Endodermal cell (in vitro differentiated cells): ENCODE results near the gene OGA. TPM values are rescaled to one million over a fixed set of nuclear protein-coding genes. Genes with fewer than 3 reads are reported as not detected.

Experiments
- DNase-seq: peaks from one replicate; pipeline ENCODE4 v3.0.0-alpha.2; 2017
- H3K27ac ChIP-seq: 2 replicates; pipeline ENCODE4 v1.5.1; 2013; ENCODE audit warnings: mild to moderate bottlenecking, low read depth, low read length, moderate library complexity
- H3K27me3 ChIP-seq: 2 replicates; pipeline ENCODE4 v1.6.1; 2013; ENCODE audit warnings: mild to moderate bottlenecking, low read length, moderate library complexity; ENCODE audit not compliant: insufficient read depth, control insufficient read depth, poor library complexity, severe bottlenecking
- H3K36me3 ChIP-seq: 2 replicates; pipeline ENCODE4 v1.7.0; 2013; ENCODE audit warnings: mild to moderate bottlenecking, low read length, moderate library complexity; ENCODE audit not compliant: control insufficient read depth, insufficient read depth
- H3K4me1 ChIP-seq: one replicate; pipeline ENCODE4 v1.7.0; 2013; ENCODE audit warnings: low read length; ENCODE audit not compliant: control insufficient read depth, insufficient read depth
- H3K4me3 ChIP-seq: 2 replicates; pipeline ENCODE4 v1.5.1; 2013; ENCODE audit warnings: mild to moderate bottlenecking, low read length, moderate library complexity
- H3K9ac ChIP-seq: 2 replicates; pipeline ENCODE4 v1.6.1; 2013; ENCODE audit warnings: mild to moderate bottlenecking, low read length, moderate library complexity; ENCODE audit not compliant: poor library complexity, severe bottlenecking; ENCODE audit errors: extremely low read depth
- H3K9me3 ChIP-seq: 2 replicates; pipeline ENCODE4 v1.6.1; 2013; ENCODE audit warnings: mild to moderate bottlenecking, low read length, moderate library complexity; ENCODE audit not compliant: control insufficient read depth
- H3K27ac Mint-ChIP-seq: 2 replicates; pipeline ENCODE4 v1.8.0; 2020; ENCODE audit warnings: mixed read lengths
- H3K27me3 Mint-ChIP-seq: 2 replicates; pipeline ENCODE4 v1.8.0; 2021; ENCODE audit warnings: mild to moderate bottlenecking, mixed read lengths; ENCODE audit not compliant: insufficient read depth
- H3K36me3 Mint-ChIP-seq: 2 replicates; pipeline ENCODE4 v1.8.0; 2020; ENCODE audit warnings: low read depth, mixed read lengths
- H3K4me1 Mint-ChIP-seq: 2 replicates; pipeline ENCODE4 v1.8.0; 2020; ENCODE audit warnings: mixed read lengths
- H3K4me3 Mint-ChIP-seq: 2 replicates; pipeline ENCODE4 v1.8.0; 2020; ENCODE audit warnings: mild to moderate bottlenecking, moderate library complexity, mixed read lengths
- H3K9me3 Mint-ChIP-seq: 2 replicates; pipeline ENCODE4 v1.8.0; 2020; ENCODE audit warnings: mild to moderate bottlenecking, mixed read lengths
- CTCF ChIP-seq: fragments of 200-600 bp; sonication (generic); conservative IDR thresholded peaks from 2 replicates; pipeline ENCODE4 v1.5.0; 2021; ENCODE audit warnings: antibody characterized with exemption, mild to moderate bottlenecking
- WGBS, 2 experiments: methylation state at CpG; one replicate each; pipeline versions ENCODE4 v1.1.5 to v1.1.7; 2013; ENCODE audit warnings: missing lambda C conversion rate in 2 of 2, mixed read lengths in 1 of 2; ENCODE audit not compliant: insufficient coverage in 1 of 2, insufficient read length in 1 of 2; 5-methylcytosine and 5-hydroxymethylcytosine counted together
- total RNA-seq, 2 donors: library from RNA; stranded (reverse); fragmentation: NEBNext Ultra II Directional in 1 of 2; extraction: Animal tissue kit (Norgen Biotek cat#: 25700) in 1 of 2; gene quantifications; 2 replicates in 1 of 2; 3 replicates in 1 of 2; pipeline ENCODE4 v1.2.1, GENCODE V29; 2021

OGA gene
- total RNA-seq, 2 donors from 2014 or later, result 138 to 149 TPM

GRCh38 chr10:101749047-101750016, 68.9 kb downstream of the OGA start:
- Histone ChIP-seq H3K27me3 (no peaks in the 10 kb centered on the region), H3K9ac (peak overlapping the region; percentile 18), H3K4me1 (peaks cover 17% of the 10 kb centered on the region), H3K4me3 (no peak overlapping the region), H3K9me3 (no peaks in the 10 kb centered on the region), H3K36me3 (no peaks in the 10 kb centered on the region), H3K27ac (peak overlapping the region; percentile 71)
- Mint-ChIP-seq H3K9me3 (no peaks in the 10 kb centered on the region), H3K4me1 (peaks cover 33% of the 10 kb centered on the region), H3K27me3 (peaks cover 7% of the 10 kb centered on the region), H3K4me3 (no peak overlapping the region), H3K27ac (peak overlapping the region; percentile 90), H3K36me3 (no peaks in the 10 kb centered on the region)
- TF ChIP-seq CTCF, result peak; percentile 76
- DNase-seq, result peak; percentile 88
- WGBS, 2 experiments, result 38 to 52% methylated on average over 12 to 19 of the region's 19 CpGs

GRCh38 chr10:101748496-101748895, 69.7 kb downstream of the OGA start:
- peak overlapping the region; percentile 17 for H3K27ac Mint-ChIP-seq

More at GRCh38 chr10:101748496-101748895, 69.7 kb downstream of the OGA start:
- Histone ChIP-seq H3K27me3 (no peaks in the 10 kb centered on the region), H3K36me3 (no peaks in the 10 kb centered on the region), H3K4me3 (no peak overlapping the region), H3K4me1 (peaks cover 17% of the 10 kb centered on the region), H3K9ac (no peak overlapping the region), H3K9me3 (no peaks in the 10 kb centered on the region), H3K27ac (no peak overlapping the region)
- H3K4me1 Mint-ChIP-seq, result peaks cover 33% of the 10 kb centered on the region
- DNase-seq, result no peak
- no peaks in the 10 kb centered on the region for H3K36me3 Mint-ChIP-seq
- no peak overlapping the region for H3K4me3 Mint-ChIP-seq
- 81 to 86% methylated on average over 2 to 3 of the region's 3 CpGs for WGBS, 2 experiments
- peaks cover 7% of the 10 kb centered on the region for H3K27me3 Mint-ChIP-seq
- no peak for TF ChIP-seq CTCF
- no peaks in the 10 kb centered on the region for H3K9me3 Mint-ChIP-seq
